Common myeloid progenitor, CD34-positive (primary cell): Measurements from ENCODE around the gene MGAM2. TPM values are rescaled to one million over a fixed set of nuclear protein-coding genes. Genes with fewer than 3 reads are reported as not detected.
A peak's percentile ranks its signal among the peaks of the same experiment; 100 is the strongest.

Source experiments
- CTCF ChIA-PET: fragments of 350-600 bp; sonication (Branson Sonifier 250); formaldehyde crosslinking; loops from one replicate; lab custom pipeline; 2021; ENCODE audit warnings: antibody characterized with exemption; lab: Charles Lee
- POLR2A ChIA-PET: fragments of 350-600 bp; sonication (Branson Sonifier 250); formaldehyde crosslinking; loops from one replicate; lab custom pipeline; 2021; ENCODE audit warnings: antibody characterized with exemption; lab: Charles Lee
- DNase-seq, 3 donors: peaks; one replicate each; pipeline versions ENCODE4 v3.0.0 to v3.0.0-alpha.2; 2013
- H3K27ac ChIP-seq, 2 experiments: 1 replicate in 1 of 2; 2 replicates in 1 of 2; pipeline ENCODE4 v1.7.0; 2013; ENCODE audit warnings: inconsistent platforms in 2 of 2, low read length in 2 of 2, mild to moderate bottlenecking in 2 of 2, low read depth in 1 of 2, moderate library complexity in 1 of 2; ENCODE audit not compliant: severe bottlenecking in 2 of 2, insufficient read depth in 1 of 2, poor library complexity in 1 of 2
- H3K27me3 ChIP-seq, 5 experiments: replicated peaks in 2 of 5; 1 replicate in 3 of 5; 2 replicates in 2 of 5; pipeline versions ENCODE4 v1.6.1 to v1.7.0; 2013; ENCODE audit warnings: low read length in 4 of 5, mild to moderate bottlenecking in 2 of 5, moderate library complexity in 2 of 5, inconsistent platforms in 1 of 5; ENCODE audit not compliant: insufficient read depth in 5 of 5, control insufficient read depth in 4 of 5
- H3K36me3 ChIP-seq, 4 experiments: 1 replicate in 2 of 4; 2 replicates in 2 of 4; pipeline versions ENCODE4 v1.6.1 to v1.7.0; 2013; ENCODE audit warnings: low read length in 3 of 4, control low read depth in 1 of 4, mild to moderate bottlenecking in 1 of 4; ENCODE audit not compliant: control insufficient read depth in 4 of 4, insufficient read depth in 4 of 4
- H3K4me1 ChIP-seq, 4 experiments: 1 replicate in 3 of 4; 2 replicates in 1 of 4; pipeline versions ENCODE4 v1.6.1 to v1.7.1; 2013; ENCODE audit warnings: low read length in 3 of 4, mild to moderate bottlenecking in 3 of 4, control low read depth in 1 of 4, inconsistent platforms in 1 of 4, moderate library complexity in 1 of 4; ENCODE audit not compliant: control insufficient read depth in 4 of 4, insufficient read depth in 4 of 4; ENCODE audit errors: control extremely low read depth in 1 of 4
- H3K4me3 ChIP-seq, 7 experiments: 1 replicate in 4 of 7; 2 replicates in 3 of 7; pipeline versions ENCODE4 v1.5.1 to v1.7.0; 2013; ENCODE audit warnings: mild to moderate bottlenecking in 7 of 7, low read length in 6 of 7, moderate library complexity in 6 of 7, inconsistent platforms in 2 of 7, low read depth in 2 of 7, control low read depth in 1 of 7; ENCODE audit not compliant: insufficient read depth in 4 of 7, control insufficient read depth in 1 of 7; ENCODE audit errors: extremely low read depth in 1 of 7
- H3K9me3 ChIP-seq, 5 experiments: 1 replicate in 4 of 5; 2 replicates in 1 of 5; pipeline versions ENCODE4 v1.6.1 to v1.7.1; 2013; ENCODE audit warnings: low read length in 4 of 5, mild to moderate bottlenecking in 2 of 5, inconsistent platforms in 1 of 5, low read depth in 1 of 5, moderate library complexity in 1 of 5; ENCODE audit not compliant: control insufficient read depth in 4 of 5, insufficient read depth in 2 of 5; ENCODE audit errors: control extremely low read depth in 1 of 5
- WGBS: methylation state at CpG from one replicate; pipeline ENCODE4 v1.1.5; 2013; ENCODE audit not compliant: insufficient coverage; 5-methylcytosine and 5-hydroxymethylcytosine counted together
- polyA plus RNA-seq: library from polyadenylated mRNA; unstranded; fragments of 120-200 nt; gene quantifications from one replicate; pipeline ENCODE4 v1.2.1, GENCODE V29; 2013

The MGAM2 gene
- polyA plus RNA-seq = 0.01 TPM

DNA sequence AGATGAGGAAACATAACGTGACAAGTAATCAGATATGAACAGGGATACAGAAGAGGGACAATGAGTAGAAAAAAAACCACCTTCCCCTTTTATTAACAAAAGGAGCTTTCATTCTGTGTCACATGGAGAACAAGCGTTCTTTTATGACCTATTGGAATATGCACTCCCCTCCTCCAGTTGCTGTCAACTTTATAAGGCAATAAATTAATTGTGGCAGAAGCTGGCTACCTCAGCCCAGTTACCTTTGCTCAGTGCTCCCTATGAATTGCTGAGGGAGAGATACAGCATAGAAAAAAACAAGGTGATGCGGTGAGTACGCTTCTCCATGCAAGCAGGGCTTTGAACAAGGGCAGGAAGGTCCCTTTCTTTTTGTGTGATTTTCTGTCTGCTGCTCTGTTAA lies at the start of gene MGAM2:
TSS of gene MGAM2 (plus strand) at position 220 of the 400 bp plus-strand sequence. CDS start 5,156 bp downstream, outside the sequence.
- WGBS = 0% methylated on average over 1 of the region's 4 CpGs
- Histone ChIP-seq H3K27ac (no peak within 1 kb of the TSS), H3K36me3 (no peaks in the 10 kb centered on the region), H3K9me3 (no peaks in the 10 kb centered on the region), H3K4me3 (no peak within 1 kb of the TSS), H3K4me1 (no peaks in the 10 kb centered on the region), H3K27me3 (no peaks in the 10 kb centered on the region)
- ChIA-PET POLR2A (no interaction called here), CTCF (interaction anchor here (0.8 kb wide), 1 partner anchor 135 kb away, joined by 3 read pairs; no protein-coding TSS in a partner anchor)
- peak in 1 of 3 donors; percentile 19 for DNase-seq

DNA sequence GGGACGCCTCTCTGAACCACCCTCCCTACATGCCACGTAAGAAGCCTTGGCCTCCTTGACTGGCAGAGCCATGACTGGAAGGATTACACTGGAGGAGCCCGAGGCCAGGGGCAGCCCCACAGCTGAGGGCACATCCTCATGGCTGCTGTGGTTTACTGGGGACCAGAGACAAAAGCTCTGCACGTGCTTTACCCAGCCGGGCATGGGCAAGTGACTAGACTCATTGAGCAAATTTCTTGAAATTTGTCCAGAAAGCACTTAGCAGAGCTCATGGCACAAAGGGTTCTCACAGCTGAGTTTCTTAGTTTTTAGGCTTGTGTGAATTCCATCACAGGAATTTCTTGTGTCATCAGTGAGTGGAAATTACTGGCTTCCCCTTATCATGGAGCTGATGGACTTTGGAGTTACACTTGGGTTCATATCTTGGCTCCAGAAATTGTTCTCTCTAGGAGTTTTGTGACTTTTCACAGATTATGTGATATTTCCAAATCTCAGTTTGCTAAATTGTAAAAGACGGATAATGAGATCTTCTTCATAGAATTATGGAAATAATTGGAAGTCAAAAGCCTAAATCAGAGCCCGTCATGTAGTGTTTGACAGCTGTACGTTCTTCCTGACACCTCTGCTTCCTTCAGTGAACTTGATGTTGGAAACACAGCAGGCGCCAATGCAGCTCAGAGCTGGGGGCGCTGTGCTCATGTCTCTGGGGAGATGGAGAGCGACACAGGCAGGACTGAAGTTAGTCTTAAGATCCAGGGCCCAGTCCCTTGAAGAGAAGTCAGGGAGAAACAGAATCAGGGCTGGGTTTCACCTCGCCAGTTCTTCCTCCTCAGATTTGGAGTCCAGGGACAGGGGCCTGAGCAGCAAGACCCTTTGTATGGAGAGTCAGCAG lies 47.7 kb upstream of the MGAM2 start:
- Histone ChIP-seq H3K4me1 (no peaks in the 10 kb centered on the region), H3K27me3 (peaks cover 0 to 2% (median 0%) of the 10 kb centered on the region in 5 experiments), H3K9me3 (no peaks in the 10 kb centered on the region), H3K36me3 (no peaks in the 10 kb centered on the region), H3K4me3 (no peak overlapping the region), H3K27ac (no peak overlapping the region)
- WGBS = 81% methylated on average over 12 of the region's 12 CpGs
- ChIA-PET POLR2A (no interaction called here), CTCF (interaction anchor here (0.7 to 0.8 kb wide), 3 partner anchors 10 to 88 kb away, joined by 4 to 5 read pairs (median 4); no protein-coding TSS in a partner anchor)
- no peak for DNase-seq

DNA sequence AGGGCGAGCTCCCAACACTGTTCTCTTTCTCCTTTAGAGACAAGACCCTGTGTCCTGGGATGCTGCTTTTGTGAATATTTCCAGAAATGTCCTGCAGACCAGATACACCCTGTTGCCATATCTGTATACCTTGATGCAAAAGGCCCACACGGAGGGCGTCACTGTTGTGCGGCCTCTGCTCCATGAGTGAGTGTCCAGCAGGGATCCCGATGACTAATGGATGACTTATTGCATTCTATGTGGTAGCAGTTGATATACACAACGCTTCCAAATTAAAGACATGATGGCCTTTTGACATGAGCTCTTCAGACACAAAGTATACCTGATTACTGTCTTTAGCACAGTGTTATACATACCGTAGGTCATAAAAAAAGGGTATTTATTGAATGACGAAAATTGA lies 45.0 kb upstream of the MGAM2 start:
- 95% methylated on average over 4 of the region's 8 CpGs for WGBS
- Histone ChIP-seq H3K4me1 (no peaks in the 10 kb centered on the region), H3K27me3 (peaks cover 0 to 2% (median 0%) of the 10 kb centered on the region in 5 experiments), H3K36me3 (no peaks in the 10 kb centered on the region), H3K27ac (no peak overlapping the region), H3K4me3 (no peak overlapping the region), H3K9me3 (no peaks in the 10 kb centered on the region)
- no peak for DNase-seq
- CTCF ChIA-PET = no interaction called here
- POLR2A ChIA-PET = no interaction called here

DNA sequence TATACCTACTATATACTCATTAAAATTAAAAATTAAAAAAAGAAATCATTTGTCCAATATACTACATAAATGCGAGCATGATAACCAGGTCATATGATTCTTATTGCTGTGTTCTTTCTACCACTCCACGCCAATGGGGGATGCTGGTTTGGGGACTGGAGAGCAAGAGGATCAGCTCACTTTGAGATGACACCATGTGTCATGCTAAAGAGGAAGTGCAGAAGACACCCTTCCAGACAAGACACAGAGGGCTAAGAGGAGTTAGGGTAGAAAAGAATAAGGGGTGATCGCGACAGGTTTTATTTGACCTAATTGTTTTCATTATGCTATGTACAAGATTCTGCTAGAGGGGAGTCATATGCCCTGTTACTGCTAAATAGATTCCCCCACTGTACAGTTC lies 33.8 kb upstream of the MGAM2 start:
- WGBS = 100% methylated on average over 1 of the region's 4 CpGs
- DNase-seq = no peak
- POLR2A ChIA-PET = no interaction called here
- no peak overlapping the region for H3K27ac ChIP-seq
- no peaks in the 10 kb centered on the region for H3K36me3 ChIP-seq
- no peaks in the 10 kb centered on the region for H3K9me3 ChIP-seq
- H3K27me3 ChIP-seq = peaks cover 0 to 6% (median under 1%) of the 10 kb centered on the region in 5 experiments
- H3K4me1 ChIP-seq = no peaks in the 10 kb centered on the region
- no peak overlapping the region for H3K4me3 ChIP-seq
- CTCF ChIA-PET = no interaction called here

DNA sequence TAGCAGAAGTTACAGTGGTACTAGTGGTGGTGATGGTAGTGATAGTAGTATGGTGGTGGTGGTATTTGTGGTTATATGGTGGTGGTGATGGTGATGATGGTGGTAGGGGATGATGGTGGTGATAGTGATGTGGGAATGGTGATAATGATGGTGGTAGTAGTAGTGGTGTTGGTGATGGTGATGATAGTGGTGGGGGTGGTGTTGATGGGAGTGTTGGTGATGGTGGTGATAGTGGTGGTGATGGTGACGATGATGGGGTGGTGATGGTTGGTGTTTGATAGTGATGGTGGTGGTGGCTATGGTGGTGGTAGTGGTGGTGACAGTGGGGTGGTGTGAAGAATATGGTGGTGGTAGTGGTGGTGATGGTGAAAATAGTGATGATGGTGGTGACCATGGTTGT lies 27.9 kb upstream of the MGAM2 start:
- ChIA-PET CTCF (no interaction called here), POLR2A (no interaction called here)
- no peak for DNase-seq
- Histone ChIP-seq H3K4me3 (no peak overlapping the region), H3K36me3 (no peaks in the 10 kb centered on the region), H3K9me3 (no peaks in the 10 kb centered on the region), H3K4me1 (no peaks in the 10 kb centered on the region), H3K27ac (no peak overlapping the region), H3K27me3 (peaks cover 0 to 2% (median 0%) of the 10 kb centered on the region in 5 experiments)
- 83% methylated on average over 1 of the region's 1 CpG for WGBS

DNA sequence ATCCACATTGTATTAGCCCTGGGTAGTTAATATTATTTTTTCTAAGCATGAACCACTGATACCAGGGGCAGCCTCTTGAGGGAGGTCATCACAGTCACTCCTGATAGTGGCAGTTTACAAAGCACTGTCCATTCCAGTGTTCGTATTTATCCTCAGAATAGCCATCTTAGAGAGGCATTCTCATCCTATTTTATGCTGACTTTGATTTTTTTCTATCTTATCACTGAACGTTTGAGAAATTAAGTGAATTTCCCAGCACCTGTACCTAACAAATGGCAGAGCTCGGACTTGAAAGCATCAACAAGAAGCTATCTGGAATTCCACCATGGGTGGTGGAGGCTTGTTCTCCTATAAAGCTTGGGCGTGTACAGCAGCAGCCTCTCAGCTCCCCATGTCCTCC lies 26.1 kb upstream of the MGAM2 start:
- POLR2A ChIA-PET = no interaction called here
- Histone ChIP-seq H3K27ac (no peak overlapping the region), H3K27me3 (peaks cover 0 to 2% (median 0%) of the 10 kb centered on the region in 5 experiments), H3K36me3 (no peaks in the 10 kb centered on the region), H3K4me3 (no peak overlapping the region), H3K4me1 (no peaks in the 10 kb centered on the region), H3K9me3 (no peaks in the 10 kb centered on the region)
- CTCF ChIA-PET = no interaction called here
- WGBS = 100% methylated on average over 3 of the region's 4 CpGs
- no peak for DNase-seq

DNA sequence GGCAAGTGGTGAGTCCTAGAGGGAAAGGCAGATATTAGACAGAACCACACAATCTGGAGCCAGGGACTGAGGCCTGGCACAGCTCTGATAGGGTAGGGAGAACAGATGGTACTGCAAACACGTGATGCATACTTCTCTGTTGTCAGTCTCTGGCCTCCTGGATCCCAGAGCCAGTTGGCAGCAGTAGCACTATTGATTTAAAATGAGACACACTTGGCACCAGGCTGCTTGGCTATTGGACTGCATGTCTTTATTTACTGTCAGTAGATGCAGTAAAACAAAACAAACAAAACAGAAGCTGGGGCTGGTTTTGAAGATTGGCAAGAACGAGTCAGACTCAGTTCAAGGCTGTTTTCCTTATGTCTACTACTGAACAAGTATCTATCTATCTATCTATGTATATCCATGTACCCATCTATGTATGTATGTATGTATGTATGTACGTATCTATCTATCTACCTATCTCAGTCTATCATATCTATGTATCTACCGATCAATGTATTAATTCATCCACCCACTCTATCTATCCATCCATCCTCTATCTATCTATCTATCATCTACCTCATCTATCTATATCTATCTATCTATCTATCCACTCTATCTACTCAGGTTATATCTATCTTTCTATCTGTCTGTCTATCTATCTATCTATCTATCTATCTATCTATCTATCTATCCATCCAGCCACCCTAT lies 23.4 kb upstream of the MGAM2 start:
- ChIA-PET CTCF (no interaction called here), POLR2A (no interaction called here)
- DNase-seq = no peak
- H3K4me1 ChIP-seq = no peaks in the 10 kb centered on the region
- H3K36me3 ChIP-seq = no peaks in the 10 kb centered on the region
- no peak overlapping the region for H3K27ac ChIP-seq
- WGBS = 94% methylated on average over 2 of the region's 4 CpGs
- H3K4me3 ChIP-seq = no peak overlapping the region
- peaks cover 0 to 2% (median 0%) of the 10 kb centered on the region in 5 experiments for H3K27me3 ChIP-seq
- H3K9me3 ChIP-seq = no peaks in the 10 kb centered on the region
